T-helper 17 cell (primary cell): ENCODE measurements around the gene GAREM1. TPM values are rescaled to one million over a fixed set of nuclear protein-coding genes. Genes with fewer than 3 reads are reported as not detected.

Source experiments
- ATAC-seq: fragments of 150-1000 bp; cut with Tn5 transposase; 2 replicates; pipeline ENCODE4 v1.10.0; 2021; ENCODE audit warnings: mild to moderate bottlenecking, moderate library complexity
- DNase-seq, 3 donors: peaks; one replicate each; pipeline versions ENCODE4 v3.0.0 to v3.0.0-alpha.2; 2020 to 2021
- H3K9me3 ChIP-seq: one replicate; pipeline ENCODE4 v1.7.0; 2013; ENCODE audit warnings: low read length, mild to moderate bottlenecking; ENCODE audit not compliant: control insufficient read depth, poor library complexity, severe bottlenecking
- H3K27ac Mint-ChIP-seq: one replicate; pipeline ENCODE4 v1.8.0; 2022; ENCODE audit warnings: mild to moderate bottlenecking, moderate library complexity, mixed read lengths
- H3K27me3 Mint-ChIP-seq: one replicate; pipeline ENCODE4 v1.8.0; 2022; ENCODE audit warnings: mixed read lengths
- H3K36me3 Mint-ChIP-seq: one replicate; pipeline ENCODE4 v1.8.0; 2022; ENCODE audit warnings: low read depth, mixed read lengths
- H3K4me1 Mint-ChIP-seq: one replicate; pipeline ENCODE4 v1.8.0; 2022; ENCODE audit warnings: mild to moderate bottlenecking, mixed read lengths
- H3K4me3 Mint-ChIP-seq: one replicate; pipeline ENCODE4 v1.8.0; 2022; ENCODE audit warnings: mild to moderate bottlenecking, moderate library complexity, mixed read lengths
- total RNA-seq, 4 donors: library from RNA in 2 of 4; stranded (reverse) in 2 of 4; gene quantifications; one replicate each; pipeline ENCODE4 v1.2.3 and lab custom pipeline; 2022 to 2026

Gene GAREM1
- total RNA-seq, 2 donors from 2014 or later = 0.10 to 0.13 TPM

GRCh38 chr18:32389191-32389590 lies 81.5 kb downstream of the GAREM1 start:
- no peak overlapping the region for H3K27ac Mint-ChIP-seq
- H3K4me1 Mint-ChIP-seq = no peaks in the 10 kb centered on the region
- H3K4me3 Mint-ChIP-seq = no peak overlapping the region
- DNase-seq (no peak), ATAC-seq (no peak)
- no peaks in the 10 kb centered on the region for H3K36me3 Mint-ChIP-seq
- no peaks in the 10 kb centered on the region for H3K9me3 ChIP-seq
- peaks cover 23% of the 10 kb centered on the region for H3K27me3 Mint-ChIP-seq

DNA sequence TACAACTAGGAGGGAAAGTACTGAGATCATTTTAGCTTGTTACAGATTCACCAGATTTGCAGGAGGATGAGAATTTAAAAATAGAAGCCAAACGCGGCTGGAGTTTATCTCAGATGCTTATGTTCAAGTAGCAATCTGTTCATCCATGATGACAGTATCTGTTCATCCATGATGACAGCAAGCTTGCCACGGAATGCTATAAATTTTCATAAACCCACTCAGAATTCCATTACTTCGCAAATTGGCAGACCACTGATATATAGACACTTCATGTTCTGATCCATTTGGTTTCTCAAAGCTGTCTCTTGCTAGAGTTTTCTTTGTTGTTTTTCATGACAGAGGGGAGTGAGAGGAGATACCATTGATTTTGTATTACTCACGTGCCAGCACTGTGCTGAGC lies 84.2 kb downstream of the GAREM1 start:
- H3K4me3 Mint-ChIP-seq = no peak overlapping the region
- ATAC-seq (no peak), DNase-seq (no peak)
- H3K27ac Mint-ChIP-seq = no peak overlapping the region
- H3K27me3 Mint-ChIP-seq = peaks cover 36% of the 10 kb centered on the region
- no peaks in the 10 kb centered on the region for H3K9me3 ChIP-seq
- H3K4me1 Mint-ChIP-seq = no peaks in the 10 kb centered on the region
- H3K36me3 Mint-ChIP-seq = no peaks in the 10 kb centered on the region

- Mint-ChIP-seq H3K4me1 (no peaks in the 10 kb centered on the region), H3K4me3 (no peak overlapping the region), H3K27me3 (peaks cover 27% of the 10 kb centered on the region), H3K27ac (no peak overlapping the region), H3K36me3 (no peaks in the 10 kb centered on the region)
- H3K9me3 ChIP-seq = no peaks in the 10 kb centered on the region
- DNase-seq = no peak
- no peak for ATAC-seq
These were observed 87.4 kb downstream of the GAREM1 start for GRCh38 chr18:32383050-32383819.

- H3K36me3 Mint-ChIP-seq = no peaks in the 10 kb centered on the region
These were observed 88.9 kb downstream of the GAREM1 start for GRCh38 chr18:32381761-32382160.

GRCh38 chr18:32380559-32380958 lies 90.1 kb downstream of the GAREM1 start:
- no peaks in the 10 kb centered on the region for H3K36me3 Mint-ChIP-seq
- peaks cover 21% of the 10 kb centered on the region for H3K27me3 Mint-ChIP-seq
- no peak overlapping the region for H3K27ac Mint-ChIP-seq
- H3K4me1 Mint-ChIP-seq = no peaks in the 10 kb centered on the region
- no peak for ATAC-seq
- no peak for DNase-seq
- no peaks in the 10 kb centered on the region for H3K9me3 ChIP-seq
- H3K4me3 Mint-ChIP-seq = no peak overlapping the region

More at GRCh38 chr18:32381761-32382160, 88.9 kb downstream of the GAREM1 start:
- ATAC-seq = no peak
- peaks cover 21% of the 10 kb centered on the region for H3K27me3 Mint-ChIP-seq
- no peak overlapping the region for H3K4me3 Mint-ChIP-seq
- H3K9me3 ChIP-seq = no peaks in the 10 kb centered on the region
- H3K4me1 Mint-ChIP-seq = no peaks in the 10 kb centered on the region
- no peak overlapping the region for H3K27ac Mint-ChIP-seq
- no peak for DNase-seq

DNA sequence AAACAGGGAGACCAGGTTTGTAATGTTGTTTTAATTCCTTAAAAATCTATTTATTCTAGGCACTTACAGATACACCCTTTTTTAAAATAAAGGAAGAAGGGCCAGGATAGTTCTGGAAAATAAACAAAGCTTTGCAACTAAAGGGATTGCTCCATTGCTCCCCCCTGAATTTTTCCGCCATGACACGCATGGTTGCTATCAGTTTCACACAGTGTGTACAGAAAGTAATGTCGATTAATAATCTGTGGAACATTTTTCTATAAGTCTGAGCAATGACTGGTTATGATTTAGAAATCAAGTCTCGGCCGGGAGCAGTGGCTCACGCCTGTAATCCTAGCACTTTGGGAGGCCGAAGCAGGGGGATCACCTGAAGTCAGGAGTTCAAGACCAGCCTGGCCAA lies 90.8 kb downstream of the GAREM1 start:
- H3K27me3 Mint-ChIP-seq = peaks cover 21% of the 10 kb centered on the region
- H3K27ac Mint-ChIP-seq = no peak overlapping the region
- H3K36me3 Mint-ChIP-seq = no peaks in the 10 kb centered on the region
- no peaks in the 10 kb centered on the region for H3K4me1 Mint-ChIP-seq
- ATAC-seq (no peak), DNase-seq (no peak)
- no peaks in the 10 kb centered on the region for H3K9me3 ChIP-seq
- H3K4me3 Mint-ChIP-seq = no peak overlapping the region

GRCh38 chr18:32378705-32379104 lies 92.0 kb downstream of the GAREM1 start:
- no peaks in the 10 kb centered on the region for H3K36me3 Mint-ChIP-seq
- no peaks in the 10 kb centered on the region for H3K4me1 Mint-ChIP-seq
- ATAC-seq = no peak
- H3K4me3 Mint-ChIP-seq = no peak overlapping the region
- peaks cover 21% of the 10 kb centered on the region for H3K27me3 Mint-ChIP-seq
- H3K27ac Mint-ChIP-seq = no peak overlapping the region
- DNase-seq = no peak
- no peaks in the 10 kb centered on the region for H3K9me3 ChIP-seq

GRCh38 chr18:32373995-32374394 lies 96.7 kb downstream of the GAREM1 start:
- Mint-ChIP-seq H3K4me1 (no peaks in the 10 kb centered on the region), H3K4me3 (no peak overlapping the region), H3K27me3 (peaks cover 22% of the 10 kb centered on the region), H3K36me3 (no peaks in the 10 kb centered on the region), H3K27ac (no peak overlapping the region)
- H3K9me3 ChIP-seq = no peaks in the 10 kb centered on the region
- DNase-seq (no peak), ATAC-seq (no peak)

- no peak for ATAC-seq
- H3K4me1 Mint-ChIP-seq = no peaks in the 10 kb centered on the region
- DNase-seq = no peak
- H3K9me3 ChIP-seq = no peaks in the 10 kb centered on the region
- H3K27me3 Mint-ChIP-seq = peaks cover 18% of the 10 kb centered on the region
- H3K27ac Mint-ChIP-seq = no peak overlapping the region
- H3K36me3 Mint-ChIP-seq = no peaks in the 10 kb centered on the region
- no peak overlapping the region for H3K4me3 Mint-ChIP-seq
These were observed 97.2 kb downstream of the GAREM1 start for GRCh38 chr18:32373505-32373904.

DNA sequence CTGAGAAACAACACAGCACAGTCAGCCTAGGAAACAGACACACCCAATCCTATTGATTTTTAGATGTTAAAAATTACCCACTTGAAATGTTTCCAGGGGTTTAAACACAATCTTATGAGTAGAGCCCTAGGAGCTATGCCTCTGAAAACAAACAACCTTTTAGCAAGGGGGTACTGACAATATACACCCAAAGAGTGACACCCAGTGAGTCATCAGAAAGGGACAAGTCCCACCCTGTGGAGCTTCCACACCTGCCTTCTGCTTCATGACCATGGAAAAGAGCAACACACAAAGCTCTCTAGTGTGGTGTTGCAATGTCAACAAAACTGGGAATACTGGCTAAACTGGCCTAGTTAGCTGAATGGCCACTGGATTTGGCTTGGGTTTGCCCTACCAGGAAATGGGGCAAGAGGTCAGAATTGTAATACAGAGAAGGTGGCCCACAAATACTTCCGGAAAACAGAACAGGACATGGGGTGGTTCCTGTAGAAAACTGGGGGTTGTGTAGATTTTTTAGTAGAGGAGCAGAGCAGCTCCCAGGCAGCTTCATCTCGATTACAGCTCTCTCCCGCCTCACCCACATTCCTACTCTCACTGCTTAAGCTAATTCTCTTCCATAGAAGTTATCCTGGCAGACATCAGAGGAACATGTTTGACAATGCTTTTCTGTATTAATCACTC lies 98.2 kb downstream of the GAREM1 start:
- no peak overlapping the region for H3K27ac Mint-ChIP-seq
- H3K4me3 Mint-ChIP-seq = no peak overlapping the region
- peaks cover 2% of the 10 kb centered on the region for H3K4me1 Mint-ChIP-seq
- H3K27me3 Mint-ChIP-seq = peaks cover 27% of the 10 kb centered on the region
- no peaks in the 10 kb centered on the region for H3K9me3 ChIP-seq
- no peaks in the 10 kb centered on the region for H3K36me3 Mint-ChIP-seq
- no peak for ATAC-seq
- no peak for DNase-seq

DNA sequence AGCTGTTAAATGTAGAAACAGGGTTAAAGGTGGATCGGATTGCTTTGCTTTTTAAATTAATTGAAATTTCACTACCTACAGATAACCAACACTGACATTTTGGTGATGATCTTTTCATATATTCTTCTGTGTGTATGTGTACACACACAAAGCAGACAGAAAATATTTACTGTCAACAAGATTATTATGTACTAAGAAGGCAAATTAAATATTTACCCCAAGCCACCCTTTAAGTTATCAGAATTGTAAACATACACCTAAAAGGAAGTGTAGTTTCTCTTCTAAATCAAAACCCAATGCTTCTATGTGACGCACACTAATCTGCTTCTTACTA lies 98.7 kb downstream of the GAREM1 start:
- H3K4me1 Mint-ChIP-seq = peaks cover 2% of the 10 kb centered on the region
- ATAC-seq = no peak
- H3K9me3 ChIP-seq = no peaks in the 10 kb centered on the region
- no peak overlapping the region for H3K4me3 Mint-ChIP-seq
- no peak for DNase-seq
- H3K27ac Mint-ChIP-seq = no peak overlapping the region
- no peaks in the 10 kb centered on the region for H3K36me3 Mint-ChIP-seq
- H3K27me3 Mint-ChIP-seq = peaks cover 30% of the 10 kb centered on the region

DNA sequence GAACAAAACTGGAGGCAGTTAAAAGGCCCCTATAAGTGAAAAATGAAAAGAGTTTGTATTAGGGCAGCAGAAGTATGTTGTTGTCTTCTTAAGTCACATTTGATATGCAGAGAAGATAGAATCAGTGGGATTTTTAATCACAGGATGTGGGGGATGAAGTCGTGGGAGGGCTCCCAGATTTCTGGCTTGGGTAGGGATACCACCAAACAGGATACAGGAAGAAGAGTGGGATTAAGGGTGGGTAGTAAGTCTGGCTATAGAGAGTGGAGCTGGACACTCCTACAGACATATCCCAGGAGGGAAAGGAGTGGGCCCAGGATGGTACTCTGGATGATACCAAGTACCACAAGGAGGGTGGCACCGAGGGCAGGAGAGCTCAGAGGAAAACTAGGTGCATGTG lies 99.3 kb downstream of the GAREM1 start:
- H3K36me3 Mint-ChIP-seq = no peaks in the 10 kb centered on the region
- H3K4me3 Mint-ChIP-seq = no peak overlapping the region
- H3K9me3 ChIP-seq = no peaks in the 10 kb centered on the region
- H3K4me1 Mint-ChIP-seq = peaks cover 2% of the 10 kb centered on the region
- DNase-seq (no peak), ATAC-seq (no peak)
- H3K27me3 Mint-ChIP-seq = peaks cover 30% of the 10 kb centered on the region
- H3K27ac Mint-ChIP-seq = no peak overlapping the region

GRCh38 chr18:32368991-32369390 lies 101.7 kb downstream of the GAREM1 start:
- no peaks in the 10 kb centered on the region for H3K9me3 ChIP-seq
- H3K27ac Mint-ChIP-seq = no peak overlapping the region
- H3K4me1 Mint-ChIP-seq = peaks cover 2% of the 10 kb centered on the region
- peaks cover 36% of the 10 kb centered on the region for H3K27me3 Mint-ChIP-seq
- H3K4me3 Mint-ChIP-seq = no peak overlapping the region
- ATAC-seq (no peak), DNase-seq (no peak)
- no peaks in the 10 kb centered on the region for H3K36me3 Mint-ChIP-seq

DNA sequence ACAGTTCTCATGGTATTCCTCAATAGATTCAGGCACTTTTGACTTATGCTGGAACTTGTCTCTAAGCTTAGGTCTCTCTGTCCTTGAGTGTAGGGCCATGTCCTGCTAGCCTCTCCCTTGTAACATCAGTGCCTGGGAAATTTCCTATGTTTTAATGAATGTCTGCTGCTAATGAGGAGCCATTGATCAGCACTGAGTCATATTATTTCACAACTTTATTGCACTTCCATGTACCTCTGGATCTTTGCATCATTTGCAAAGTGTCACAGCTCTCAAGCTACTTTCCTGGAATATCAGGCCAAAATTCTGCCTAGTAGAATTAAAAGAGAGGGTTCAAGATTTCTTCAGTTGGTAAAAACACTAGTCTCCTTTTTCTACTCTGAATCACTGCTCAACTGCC lies 102.5 kb downstream of the GAREM1 start:
- no peak for DNase-seq
- H3K27me3 Mint-ChIP-seq = peaks cover 36% of the 10 kb centered on the region

More for the DNA sequence above, 102.5 kb downstream of the GAREM1 start:
- Mint-ChIP-seq H3K4me3 (no peak overlapping the region), H3K27ac (no peak overlapping the region), H3K4me1 (peaks cover 2% of the 10 kb centered on the region), H3K36me3 (no peaks in the 10 kb centered on the region)
- H3K9me3 ChIP-seq = no peaks in the 10 kb centered on the region
- no peak for ATAC-seq
